ENCODE measurements around the gene DYSF.

DYSF gene

GRCh38 chr2:71552356-71552755, 99.0 kb downstream of the DYSF start:
- in situ Hi-C loops (cut with MboI; ENCODE audit: low sequenced_read_pairs, unreplicated experiment), result no loop called here

GRCh38 chr2:71552861-71553301, 99.5 kb downstream of the DYSF start:
- DNase-seq (ENCODE audit: low spot score), result no peak
- in situ Hi-C loops (cut with MboI; ENCODE audit: low sequenced_read_pairs, unreplicated experiment), result no loop called here
- no peak for TF ChIP-seq CTCF (IDR thresholded peaks at IDR 0.05; ENCODE audit: borderline replicate concordance, control extremely low read depth, extremely low read depth, insufficient read depth, missing control alignments)

More at GRCh38 chr2:71552356-71552755, 99.0 kb downstream of the DYSF start:
- no peak for TF ChIP-seq CTCF (IDR thresholded peaks at IDR 0.05; ENCODE audit: borderline replicate concordance, control extremely low read depth, extremely low read depth, insufficient read depth, missing control alignments)
- no peak for DNase-seq (ENCODE audit: low spot score)

GRCh38 chr2:71554028-71554705, 100.8 kb downstream of the DYSF start:
- in situ Hi-C loops (cut with MboI; ENCODE audit: low sequenced_read_pairs, unreplicated experiment), result no loop called here
- DNase-seq (ENCODE audit: low spot score), result no peak
- TF ChIP-seq CTCF (IDR thresholded peaks at IDR 0.05; ENCODE audit: borderline replicate concordance, control extremely low read depth, extremely low read depth, insufficient read depth, missing control alignments), result no peak

- no peak for TF ChIP-seq CTCF (IDR thresholded peaks at IDR 0.05; ENCODE audit: borderline replicate concordance, control extremely low read depth, extremely low read depth, insufficient read depth, missing control alignments)
- in situ Hi-C loops (cut with MboI; ENCODE audit: low sequenced_read_pairs, unreplicated experiment), result no loop called here
- no peak for DNase-seq (ENCODE audit: low spot score)
Measured at GRCh38 chr2:71554706-71555056, 101.3 kb downstream of the DYSF start.

GRCh38 chr2:71555798-71556454, 102.6 kb downstream of the DYSF start:
- in situ Hi-C loops (cut with MboI; ENCODE audit: low sequenced_read_pairs, unreplicated experiment), result no loop called here
- DNase-seq (ENCODE audit: low spot score), result no peak
- no peak for TF ChIP-seq CTCF (IDR thresholded peaks at IDR 0.05; ENCODE audit: borderline replicate concordance, control extremely low read depth, extremely low read depth, insufficient read depth, missing control alignments)

GRCh38 chr2:71556692-71557250, 103.4 kb downstream of the DYSF start:
- in situ Hi-C loops (cut with MboI; ENCODE audit: low sequenced_read_pairs, unreplicated experiment), result no loop called here
- no peak for TF ChIP-seq CTCF (IDR thresholded peaks at IDR 0.05; ENCODE audit: borderline replicate concordance, control extremely low read depth, extremely low read depth, insufficient read depth, missing control alignments)
- no peak for DNase-seq (ENCODE audit: low spot score)

All from GM13976 (cell line).